NCI-H748 treated with DMSO at 0.1 percent for 48 hours (cell line): ENCODE measurements around the gene ASTN2.
"Not testable (repeated sequence)": the region's sequence is repeated elsewhere in the genome, so short reads cannot be mapped to it uniquely, and the experiment has no call there.

ENCODE experiments used
- DNase-seq: peaks from one replicate; lab custom pipeline; 2025; lab: John Stamatoyannopoulos, UW

The ASTN2 gene

GRCh38 chr9:116700882-116701865 lies 713.7 kb downstream of the ASTN2 start:
- DNase-seq = peak; percentile 40

GRCh38 chr9:116700279-116700678 lies 714.6 kb downstream of the ASTN2 start:
- DNase-seq = no peak

- DNase-seq = no peak
Measured at GRCh38 chr9:116697887-116698286, 717.0 kb downstream of the ASTN2 start.

- no peak for DNase-seq
Measured at GRCh38 chr9:116697362-116697761, 717.5 kb downstream of the ASTN2 start.

- no peak for DNase-seq
Measured at GRCh38 chr9:116695438-116695837, 719.4 kb downstream of the ASTN2 start.

GRCh38 chr9:116694785-116695291 lies 720.0 kb downstream of the ASTN2 start:
- DNase-seq = no peak

- no peak for DNase-seq
Measured at GRCh38 chr9:116693233-116693731, 721.6 kb downstream of the ASTN2 start.

GRCh38 chr9:116692616-116693015 lies 722.2 kb downstream of the ASTN2 start:
- no peak for DNase-seq

GRCh38 chr9:116691607-116692006 lies 723.2 kb downstream of the ASTN2 start:
- no peak for DNase-seq

- DNase-seq = not testable (repeated sequence)
Measured at GRCh38 chr9:116690805-116691204, 724.1 kb downstream of the ASTN2 start.

- no peak for DNase-seq
Measured at GRCh38 chr9:116689486-116690032, 725.3 kb downstream of the ASTN2 start.

- no peak for DNase-seq
Measured at GRCh38 chr9:116688806-116689485, 725.9 kb downstream of the ASTN2 start.

- DNase-seq = no peak
Measured at GRCh38 chr9:116687754-116688135, 727.1 kb downstream of the ASTN2 start.

- DNase-seq = peak; percentile 85
Measured at GRCh38 chr9:116687074-116687753, 727.6 kb downstream of the ASTN2 start, which contains the start of gene TRIM32. TSS of gene TRIM32 (plus strand) at chr9:116687305. CDS start at chr9:116697743, 10,438 bp downstream.

- no peak for DNase-seq
Measured at GRCh38 chr9:116686693-116687073, 728.2 kb downstream of the ASTN2 start.

- DNase-seq = no peak
Measured at GRCh38 chr9:116686135-116686534, 728.7 kb downstream of the ASTN2 start.

GRCh38 chr9:116685166-116685565 lies 729.7 kb downstream of the ASTN2 start:
- no peak for DNase-seq

GRCh38 chr9:116683535-116683934 lies 731.3 kb downstream of the ASTN2 start:
- no peak for DNase-seq

GRCh38 chr9:116674210-116674980 lies 740.5 kb downstream of the ASTN2 start:
- no peak for DNase-seq

GRCh38 chr9:116673375-116673774 lies 741.5 kb downstream of the ASTN2 start:
- no peak for DNase-seq

GRCh38 chr9:116671605-116672004 lies 743.3 kb downstream of the ASTN2 start:
- DNase-seq = no peak
